ENCODE measurements around the gene ZW10.
"Not testable (repeated sequence)": the region's sequence is repeated elsewhere in the genome, so short reads cannot be mapped to it uniquely, and the experiment has no call there.

The ZW10 gene

GRCh38 chr11:113760241-113760640, 13.3 kb downstream of the ZW10 start:
- no peak for DNase-seq

GRCh38 chr11:113752932-113753331, 20.6 kb downstream of the ZW10 start:
- DNase-seq: no peak

GRCh38 chr11:113736323-113736722, 37.2 kb downstream of the ZW10 start:
- no peak for DNase-seq

DNA sequence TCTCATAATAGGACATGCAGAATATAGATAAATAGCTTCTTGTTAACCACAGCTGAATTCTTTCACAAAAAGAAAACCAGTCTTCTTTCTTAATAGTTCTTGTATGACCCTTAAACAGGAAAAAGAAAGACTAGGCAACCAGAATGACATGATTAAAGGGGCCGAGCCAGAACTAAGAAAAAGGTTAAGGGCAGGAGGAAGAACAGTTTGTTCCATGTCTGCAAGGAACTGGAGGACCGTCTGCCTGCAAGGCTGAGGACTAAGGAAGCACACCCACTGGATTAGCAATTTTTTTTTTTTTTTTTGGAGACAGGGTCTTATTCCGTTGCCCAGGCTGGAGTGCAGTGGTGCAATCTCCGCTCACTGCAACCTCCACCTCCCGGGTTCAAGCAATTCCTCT, 41.4 kb downstream of the ZW10 start:
- DNase-seq: no peak

- DNase-seq: peak; percentile 58 to 65
Measured at GRCh38 chr11:113730887-113731726, 42.4 kb downstream of the ZW10 start.

DNA sequence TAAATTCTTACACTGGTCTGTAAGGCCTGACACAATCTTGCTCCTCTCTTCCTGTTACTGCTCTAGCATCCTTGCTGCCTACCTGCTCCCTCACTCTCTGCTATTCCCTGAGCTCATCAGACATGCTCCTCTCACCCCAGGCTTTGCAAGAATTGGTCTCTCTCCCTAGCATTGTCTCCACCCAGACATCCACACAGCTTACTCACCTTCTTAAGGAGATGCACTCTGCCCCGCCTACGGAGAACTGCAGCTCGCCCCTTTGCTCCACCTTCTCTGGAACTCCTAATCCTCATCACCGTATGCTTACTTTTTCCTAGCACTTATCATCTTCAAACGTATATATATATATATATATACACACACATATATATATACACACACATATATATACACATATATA, 44.0 kb downstream of the ZW10 start:
- no peak for DNase-seq

DNA sequence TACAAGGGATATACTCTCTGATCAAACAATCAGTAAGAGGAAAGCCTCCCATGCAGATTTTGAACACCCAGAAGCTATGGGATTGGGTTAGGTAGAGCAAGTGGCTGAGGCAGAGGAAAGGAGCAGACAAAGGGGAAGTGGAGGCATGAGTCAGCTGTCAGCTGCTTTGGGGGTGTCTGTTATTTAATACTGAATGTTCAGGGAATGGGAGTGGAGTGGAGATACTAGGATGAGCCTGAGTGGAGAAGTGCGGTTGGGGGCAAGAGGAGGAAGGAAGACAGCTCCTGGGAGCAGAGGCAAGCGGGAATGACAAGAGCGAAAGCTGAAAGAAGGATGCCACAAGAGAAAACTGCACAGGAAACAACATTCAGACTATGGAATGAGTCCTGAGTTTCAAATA, 44.7 kb downstream of the ZW10 start:
- no peak for DNase-seq

DNA sequence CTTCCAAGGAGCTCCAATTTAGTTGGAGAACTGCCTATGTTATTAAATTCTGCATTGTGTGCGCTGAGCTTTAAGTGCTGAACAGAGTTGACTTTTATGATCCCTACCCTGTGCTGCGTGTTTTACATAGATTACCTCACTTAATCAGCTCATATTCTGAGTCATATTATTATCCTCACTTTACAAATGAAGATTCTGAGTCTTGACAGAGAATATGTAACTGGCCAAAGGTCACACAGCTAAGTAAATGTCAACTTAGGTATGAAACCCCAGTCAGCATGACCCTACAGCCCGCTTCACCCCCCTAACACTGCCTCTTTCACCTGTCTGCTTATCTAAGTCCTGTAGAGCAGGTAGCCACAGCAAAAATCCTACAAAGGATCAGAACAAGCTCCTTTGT, 47.6 kb downstream of the ZW10 start:
- no peak for DNase-seq

DNA sequence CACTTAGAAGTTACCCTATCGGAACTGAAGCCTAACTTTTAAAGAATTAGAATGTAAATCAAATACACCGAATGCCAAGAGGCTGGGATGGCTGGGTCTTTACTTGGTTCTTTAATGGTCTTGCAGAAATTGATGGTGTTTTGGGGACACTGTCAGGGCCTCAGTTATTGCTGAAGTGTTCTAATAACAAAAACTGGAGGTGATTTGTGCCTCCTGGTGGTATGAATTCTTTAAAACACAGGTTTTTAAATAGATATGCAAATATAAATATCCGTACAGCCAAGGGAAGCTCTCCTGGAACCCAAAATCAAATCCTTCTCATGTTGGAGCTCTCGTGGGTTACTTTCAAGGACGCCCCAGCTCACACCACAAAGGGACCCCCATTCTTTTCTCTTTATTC, 48.1 kb downstream of the ZW10 start:
- DNase-seq: no peak

- DNase-seq: no peak
Measured at GRCh38 chr11:113724778-113725177, 48.7 kb downstream of the ZW10 start.

- DNase-seq: peak; percentile 10 to 21
Measured at GRCh38 chr11:113723787-113724186, 49.7 kb downstream of the ZW10 start.

DNA sequence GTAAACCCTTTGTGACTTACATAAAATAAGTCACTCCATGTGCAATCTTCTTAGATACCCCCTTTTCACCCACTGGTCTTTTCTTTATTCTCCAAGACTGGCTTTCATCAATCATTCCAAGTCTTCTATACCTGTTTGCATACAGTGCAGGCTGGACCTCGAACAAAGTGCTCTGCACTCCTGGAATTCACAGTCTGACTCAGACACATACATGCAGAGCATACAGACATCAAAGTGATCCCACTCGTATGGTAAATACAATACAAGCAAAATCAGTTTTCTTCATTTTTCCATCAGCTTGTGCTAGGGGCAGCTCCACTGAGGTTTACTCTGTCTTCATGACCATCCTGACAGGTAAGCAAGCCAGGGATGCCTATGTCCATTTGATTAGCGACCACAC, 50.6 kb downstream of the ZW10 start:
- DNase-seq: no peak

DNA sequence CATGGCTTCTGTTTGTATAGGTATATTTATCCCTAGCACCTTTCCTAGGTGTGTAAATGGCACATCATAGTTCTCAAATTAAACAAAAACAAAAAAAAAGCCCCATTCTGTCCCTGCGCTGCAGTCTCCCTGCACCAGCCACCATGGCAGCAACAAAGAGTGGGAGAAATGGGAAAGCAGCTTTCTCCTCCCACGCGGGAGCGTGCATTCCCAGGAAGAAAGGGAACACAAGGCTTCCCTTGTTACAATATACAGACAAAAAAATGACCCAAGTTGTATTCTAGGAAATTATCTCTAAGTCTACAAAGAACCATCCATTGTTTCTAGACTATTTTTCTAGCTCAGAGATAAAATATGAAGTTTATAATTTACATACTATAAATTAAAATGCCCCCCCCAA, 51.3 kb downstream of the ZW10 start:
- no peak for DNase-seq

GRCh38 chr11:113721462-113722066, 51.9 kb downstream of the ZW10 start:
- no peak for DNase-seq

DNA sequence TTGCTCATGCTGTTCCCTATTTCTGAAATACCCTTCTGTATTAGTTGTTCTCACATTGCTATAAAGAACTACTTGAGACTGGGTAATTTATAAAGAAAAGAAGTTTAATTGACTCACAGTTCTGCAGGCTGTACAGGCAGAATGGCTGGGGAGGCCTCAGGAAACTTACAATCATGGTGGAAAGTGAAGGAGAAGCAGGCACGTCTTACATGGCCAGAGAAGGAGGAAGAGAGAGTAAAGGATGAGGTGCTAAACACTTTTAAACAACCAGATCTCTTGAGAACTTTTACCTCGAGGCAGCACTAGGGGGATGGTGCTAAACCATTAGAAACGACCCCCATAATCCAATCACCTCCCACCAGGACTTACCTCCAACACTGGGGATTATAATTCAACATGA, 53.0 kb downstream of the ZW10 start:
- DNase-seq: not testable (repeated sequence)

GRCh38 chr11:113715882-113716625, 57.4 kb downstream of the ZW10 start:
- DNase-seq: no peak

DNA sequence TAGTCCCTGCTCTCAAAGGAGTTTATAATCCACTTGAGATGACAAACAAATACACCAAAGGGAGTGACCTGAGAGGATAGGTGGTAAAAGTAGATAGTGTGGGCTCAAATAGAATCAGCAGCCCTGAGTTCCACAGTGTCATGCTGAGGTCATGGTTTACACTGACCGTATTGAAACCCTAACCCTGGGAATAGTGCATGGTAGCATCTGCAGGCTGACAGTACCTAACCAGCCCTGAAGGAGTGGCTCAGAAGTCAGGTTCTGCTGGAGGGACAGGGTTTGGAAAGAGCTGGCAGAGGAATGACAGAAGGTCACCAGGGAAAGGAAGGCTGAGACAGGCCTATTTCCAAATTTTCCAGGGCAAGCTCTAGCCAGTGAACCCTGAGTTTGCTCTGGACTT, 58.2 kb downstream of the ZW10 start:
- no peak for DNase-seq

DNA sequence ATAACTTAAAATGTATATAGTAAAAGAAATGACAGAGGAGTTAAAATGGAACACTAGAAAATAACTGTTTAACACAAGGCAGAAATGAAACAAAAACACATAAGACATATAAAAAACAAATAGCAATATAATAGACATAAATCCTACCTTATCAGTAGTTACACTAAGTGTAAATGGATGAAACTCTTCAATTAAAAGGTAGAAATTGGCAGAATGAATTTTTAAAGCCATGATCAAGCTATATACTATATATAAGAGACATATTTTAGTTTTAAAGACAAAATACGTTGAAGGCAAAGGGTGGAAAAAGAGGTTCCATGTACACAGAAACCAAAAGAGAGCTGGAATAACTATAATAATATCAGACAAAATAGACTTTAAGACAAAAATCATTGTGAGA, 62.5 kb downstream of the ZW10 start:
- no peak for DNase-seq

GRCh38 chr11:113705871-113706655, 67.4 kb downstream of the ZW10 start, which contains the start of gene TMPRSS5:
TSS of gene TMPRSS5 (minus strand) at chr11:113706308. CDS start at chr11:113706224, 84 bp downstream.
- DNase-seq: no peak

DNA sequence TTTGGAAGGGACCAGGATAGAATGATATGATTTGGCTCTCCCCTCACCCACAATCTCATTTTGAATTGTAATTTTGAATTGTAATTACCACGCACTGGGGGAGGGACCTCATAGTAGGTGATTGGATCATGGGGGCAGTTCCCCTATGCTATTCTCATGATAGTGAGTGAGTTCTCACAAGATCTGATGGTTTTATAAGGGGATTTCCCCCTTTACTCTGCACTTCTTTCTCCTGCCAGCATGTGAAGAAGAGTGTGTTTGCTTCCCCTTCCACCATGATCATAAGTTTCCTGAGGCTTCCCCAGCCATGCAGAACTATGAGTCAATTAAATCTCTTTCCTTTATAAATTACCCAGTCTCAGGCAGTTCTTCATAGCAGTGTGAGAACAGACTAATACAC, 69.9 kb downstream of the ZW10 start:
- DNase-seq: not testable (repeated sequence)

DNA sequence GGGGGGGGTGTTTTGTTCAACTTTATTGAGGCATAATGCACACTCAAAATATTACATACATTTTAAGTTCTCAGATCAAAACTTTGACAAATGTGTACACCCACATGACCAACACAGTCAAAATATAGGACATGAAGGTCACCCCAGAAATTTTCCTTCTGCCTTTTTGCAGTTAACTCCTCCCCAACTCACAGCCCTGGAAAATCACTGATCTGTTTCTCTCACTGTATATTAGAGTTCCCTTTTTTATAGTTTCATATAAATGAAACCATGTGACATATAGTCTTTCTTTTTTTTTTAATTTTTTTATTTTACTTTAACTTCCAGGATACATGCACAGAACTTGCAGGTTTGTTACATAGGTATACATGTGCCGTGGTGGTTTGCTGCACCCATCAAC, 72.0 kb downstream of the ZW10 start:
- DNase-seq: no peak

DNA sequence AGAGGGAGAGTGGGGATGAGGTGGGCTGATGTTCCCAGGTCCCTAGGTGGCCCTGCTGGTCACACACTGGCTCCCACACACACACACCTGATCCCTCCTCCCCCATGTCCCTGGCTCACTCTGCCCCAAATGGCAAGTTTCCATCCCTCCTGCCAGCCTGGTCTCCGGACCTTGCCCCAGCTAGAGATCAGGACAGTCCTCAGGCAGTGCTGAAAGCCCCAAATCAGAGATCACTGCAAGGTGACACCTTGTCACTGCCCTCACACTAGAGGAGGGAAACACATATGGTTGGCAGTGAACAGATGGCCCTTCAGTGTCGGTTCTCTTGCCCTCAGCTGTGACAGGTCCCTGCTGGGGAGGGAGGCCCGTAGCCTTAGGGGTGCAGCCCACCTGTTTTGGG, 75.0 kb downstream of the ZW10 start:
- DNase-seq: no peak

Data from SHP77 (cell line).